HCT116 (cell line): ENCODE results near the gene KIAA2012.

Experiments
- CTCF ChIP-seq, 3 experiments: fragments of 200-600 bp in 1 of 3; sonication (generic) in 1 of 3; IDR thresholded peaks in 2 of 3; conservative IDR thresholded peaks in 1 of 3; 2 replicates each; pipeline ENCODE4 v1.5.1; 2012 to 2017; ENCODE audit warnings: low read depth in 2 of 3, low read length in 2 of 3, antibody characterized with exemption in 1 of 3, borderline replicate concordance in 1 of 3, control low read depth in 1 of 3, mild to moderate bottlenecking in 1 of 3, mixed read lengths in 1 of 3, mixed run types in 1 of 3, moderate library complexity in 1 of 3; ENCODE audit not compliant: insufficient read depth in 1 of 3
- EZH2 ChIP-seq: fragments of 200-600 bp; sonication (generic); IDR thresholded peaks from 2 replicates; pipeline ENCODE4 v1.6.1; 2017; ENCODE audit warnings: antibody characterized with exemption, mixed run types
- EZH2phosphoT487 ChIP-seq: fragments of 200-600 bp; IDR thresholded peaks from 2 replicates; pipeline ENCODE4 v1.6.1; 2018; ENCODE audit warnings: antibody characterized with exemption, borderline replicate concordance
- JUND ChIP-seq: IDR thresholded peaks from 2 replicates; pipeline ENCODE4 v1.6.1; 2012
- POLR2A ChIP-seq: IDR thresholded peaks from 2 replicates; pipeline ENCODE4 v1.7.0; 2011; ENCODE audit warnings: borderline replicate concordance; ENCODE audit not compliant: insufficient read depth, insufficient read length; ENCODE audit errors: extremely low read depth
- SP1 ChIP-seq: IDR thresholded peaks from 2 replicates; pipeline ENCODE4 v1.6.1; 2012; ENCODE audit warnings: low read depth

GRCh38 chr2:202149155-202149762 is 76.2 kb downstream of the KIAA2012 start:
- no peak for TF ChIP-seq JUND
- no peak for TF ChIP-seq SP1
- TF ChIP-seq EZH2phosphoT487 = no peak
- no peak for TF ChIP-seq CTCF (IDR thresholded peaks at IDR 0.05 in 2 of 3, conservative IDR thresholded peaks at IDR 0.05 in 1 of 3; ENCODE audit: borderline replicate concordance in 1 of 3, insufficient read depth in 1 of 3, low read depth in 2 of 3, low read length in 2 of 3)
- no peak for TF ChIP-seq EZH2
- no peak for TF ChIP-seq POLR2A
